Measurements from ENCODE around the gene COA3.

Gene COA3

GRCh38 chr17:42792545-42792944, 6.0 kb downstream of the COA3 start:
- peaks cover 0 to 25% (median 8%) of the 10 kb centered on the region in 5 experiments for H3K27me3 ChIP-seq (replicated peaks in 2 of 5; ENCODE audit: control insufficient read depth in 4 of 5, insufficient read depth in 5 of 5, low read length in 4 of 5)
- peaks cover 0 to 8% (median 4%) of the 10 kb centered on the region in 4 experiments for H3K36me3 ChIP-seq (ENCODE audit: control insufficient read depth in 4 of 4, insufficient read depth in 4 of 4, low read length in 3 of 4)
- no peak for DNase-seq
- peaks cover under 1 to 13% (median 12%) of the 10 kb centered on the region in 4 experiments for H3K4me1 ChIP-seq (ENCODE audit: control extremely low read depth in 1 of 4, control insufficient read depth in 4 of 4, insufficient read depth in 4 of 4, low read length in 3 of 4)
- 68% methylated on average over 3 of the region's 5 CpGs for WGBS (ENCODE audit: insufficient coverage)
- CTCF ChIA-PET, result no interaction called here
- H3K4me3 ChIP-seq (ENCODE audit: control insufficient read depth in 1 of 7, extremely low read depth in 1 of 7, insufficient read depth in 4 of 7, low read depth in 2 of 7, low read length in 6 of 7), result no peak overlapping the region
- no peak overlapping the region for H3K27ac ChIP-seq (ENCODE audit: insufficient read depth in 1 of 2, low read depth in 1 of 2, low read length in 2 of 2, poor library complexity in 1 of 2, severe bottlenecking in 2 of 2)
- H3K9me3 ChIP-seq (ENCODE audit: control extremely low read depth in 1 of 5, control insufficient read depth in 4 of 5, insufficient read depth in 2 of 5, low read depth in 1 of 5, low read length in 4 of 5), result no peaks in the 10 kb centered on the region
- POLR2A ChIA-PET, result no interaction called here

GRCh38 chr17:42791948-42792347, 6.6 kb downstream of the COA3 start:
- Histone ChIP-seq H3K4me1 (ENCODE audit: control extremely low read depth in 1 of 4, control insufficient read depth in 4 of 4, insufficient read depth in 4 of 4, low read length in 3 of 4) (peaks cover 0 to 10% (median 8%) of the 10 kb centered on the region in 4 experiments), H3K27ac (ENCODE audit: insufficient read depth in 1 of 2, low read depth in 1 of 2, low read length in 2 of 2, poor library complexity in 1 of 2, severe bottlenecking in 2 of 2) (no peak overlapping the region), H3K9me3 (ENCODE audit: control extremely low read depth in 1 of 5, control insufficient read depth in 4 of 5, insufficient read depth in 2 of 5, low read depth in 1 of 5, low read length in 4 of 5) (no peaks in the 10 kb centered on the region), H3K36me3 (ENCODE audit: control insufficient read depth in 4 of 4, insufficient read depth in 4 of 4, low read length in 3 of 4) (peaks cover 0 to 7% (median 4%) of the 10 kb centered on the region in 4 experiments), H3K27me3 (replicated peaks in 2 of 5; ENCODE audit: control insufficient read depth in 4 of 5, insufficient read depth in 5 of 5, low read length in 4 of 5) (peaks cover 0 to 31% (median 13%) of the 10 kb centered on the region in 5 experiments), H3K4me3 (ENCODE audit: control insufficient read depth in 1 of 7, extremely low read depth in 1 of 7, insufficient read depth in 4 of 7, low read depth in 2 of 7, low read length in 6 of 7) (no peak overlapping the region)
- DNase-seq, result no peak
- ChIA-PET POLR2A (interaction anchor here (0.6 kb wide), 1 partner anchor 724 kb away, joined by 3 read pairs; no protein-coding TSS in a partner anchor), CTCF (interaction anchor here (0.8 kb wide), 1 partner anchor 11 kb away, joined by 3 read pairs; no protein-coding TSS in a partner anchor)
- no CpG with 5 or more reads among the region's 2 CpGs for WGBS (ENCODE audit: insufficient coverage)

GRCh38 chr17:42787266-42787665, 11.2 kb downstream of the COA3 start:
- POLR2A ChIA-PET, result no interaction called here
- Histone ChIP-seq H3K27me3 (replicated peaks in 2 of 5; ENCODE audit: control insufficient read depth in 4 of 5, insufficient read depth in 5 of 5, low read length in 4 of 5) (peaks cover 6 to 78% (median 38%) of the 10 kb centered on the region in 5 experiments), H3K27ac (ENCODE audit: insufficient read depth in 1 of 2, low read depth in 1 of 2, low read length in 2 of 2, poor library complexity in 1 of 2, severe bottlenecking in 2 of 2) (no peak overlapping the region), H3K36me3 (ENCODE audit: control insufficient read depth in 4 of 4, insufficient read depth in 4 of 4, low read length in 3 of 4) (no peaks in the 10 kb centered on the region), H3K4me1 (ENCODE audit: control extremely low read depth in 1 of 4, control insufficient read depth in 4 of 4, insufficient read depth in 4 of 4, low read length in 3 of 4) (peaks cover 0 to 21% (median 14%) of the 10 kb centered on the region in 4 experiments), H3K9me3 (ENCODE audit: control extremely low read depth in 1 of 5, control insufficient read depth in 4 of 5, insufficient read depth in 2 of 5, low read depth in 1 of 5, low read length in 4 of 5) (no peaks in the 10 kb centered on the region), H3K4me3 (ENCODE audit: control insufficient read depth in 1 of 7, extremely low read depth in 1 of 7, insufficient read depth in 4 of 7, low read depth in 2 of 7, low read length in 6 of 7) (no peak overlapping the region)
- WGBS (ENCODE audit: insufficient coverage), result 97% methylated on average over 11 of the region's 11 CpGs
- no peak for DNase-seq
- CTCF ChIA-PET, result interaction anchor here (1.2 kb wide), 1 partner anchor 11 kb away, joined by 3 read pairs; the partner anchor contains the start of genes CNTD1 and COA3

GRCh38 chr17:42784811-42785592, 13.5 kb downstream of the COA3 start:
- POLR2A ChIA-PET, result interaction anchor here (1.8 kb wide), 1 partner anchor 11 kb away, joined by 6 read pairs; the partner anchor contains the start of gene VPS25

GRCh38 chr17:42784409-42784808, 14.1 kb downstream of the COA3 start:
- CTCF ChIA-PET, result no interaction called here
- Histone ChIP-seq H3K4me1 (ENCODE audit: control extremely low read depth in 1 of 4, control insufficient read depth in 4 of 4, insufficient read depth in 4 of 4, low read length in 3 of 4) (peaks cover 0 to 37% (median 25%) of the 10 kb centered on the region in 4 experiments), H3K27me3 (replicated peaks in 2 of 5; ENCODE audit: control insufficient read depth in 4 of 5, insufficient read depth in 5 of 5, low read length in 4 of 5) (peaks cover 6 to 93% (median 42%) of the 10 kb centered on the region in 5 experiments), H3K4me3 (ENCODE audit: control insufficient read depth in 1 of 7, extremely low read depth in 1 of 7, insufficient read depth in 4 of 7, low read depth in 2 of 7, low read length in 6 of 7) (no peak overlapping the region), H3K36me3 (ENCODE audit: control insufficient read depth in 4 of 4, insufficient read depth in 4 of 4, low read length in 3 of 4) (peaks cover 0 to 4% (median 3%) of the 10 kb centered on the region in 4 experiments), H3K9me3 (ENCODE audit: control extremely low read depth in 1 of 5, control insufficient read depth in 4 of 5, insufficient read depth in 2 of 5, low read depth in 1 of 5, low read length in 4 of 5) (no peaks in the 10 kb centered on the region), H3K27ac (ENCODE audit: insufficient read depth in 1 of 2, low read depth in 1 of 2, low read length in 2 of 2, poor library complexity in 1 of 2, severe bottlenecking in 2 of 2) (no peak overlapping the region)
- WGBS (ENCODE audit: insufficient coverage), result 3% methylated on average over 16 of the region's 25 CpGs
- POLR2A ChIA-PET, result no interaction called here
- peak in 2 of 3 donors; percentile 27 to 49 for DNase-seq

More at GRCh38 chr17:42784811-42785592, 13.5 kb downstream of the COA3 start:
- Histone ChIP-seq H3K4me3 (ENCODE audit: control insufficient read depth in 1 of 7, extremely low read depth in 1 of 7, insufficient read depth in 4 of 7, low read depth in 2 of 7, low read length in 6 of 7) (no peak overlapping the region), H3K27ac (ENCODE audit: insufficient read depth in 1 of 2, low read depth in 1 of 2, low read length in 2 of 2, poor library complexity in 1 of 2, severe bottlenecking in 2 of 2) (no peak overlapping the region), H3K36me3 (ENCODE audit: control insufficient read depth in 4 of 4, insufficient read depth in 4 of 4, low read length in 3 of 4) (no peaks in the 10 kb centered on the region), H3K27me3 (replicated peaks in 2 of 5; ENCODE audit: control insufficient read depth in 4 of 5, insufficient read depth in 5 of 5, low read length in 4 of 5) (peaks cover 6 to 89% (median 43%) of the 10 kb centered on the region in 5 experiments), H3K4me1 (ENCODE audit: control extremely low read depth in 1 of 4, control insufficient read depth in 4 of 4, insufficient read depth in 4 of 4, low read length in 3 of 4) (peaks cover 0 to 36% (median 22%) of the 10 kb centered on the region in 4 experiments), H3K9me3 (ENCODE audit: control extremely low read depth in 1 of 5, control insufficient read depth in 4 of 5, insufficient read depth in 2 of 5, low read depth in 1 of 5, low read length in 4 of 5) (no peaks in the 10 kb centered on the region)
- DNase-seq, result peak in 2 of 3 donors; percentile 28 to 42
- WGBS (ENCODE audit: insufficient coverage), result 9% methylated on average over 46 of the region's 52 CpGs
- CTCF ChIA-PET, result interaction anchor here (1.2 kb wide), 1 partner anchor 21 kb away, joined by 3 read pairs; no protein-coding TSS in a partner anchor

- H3K4me3 ChIP-seq (ENCODE audit: control insufficient read depth in 1 of 7, extremely low read depth in 1 of 7, insufficient read depth in 4 of 7, low read depth in 2 of 7, low read length in 6 of 7), result no peak overlapping the region
- H3K9me3 ChIP-seq (ENCODE audit: control extremely low read depth in 1 of 5, control insufficient read depth in 4 of 5, insufficient read depth in 2 of 5, low read depth in 1 of 5, low read length in 4 of 5), result no peaks in the 10 kb centered on the region
- H3K4me1 ChIP-seq (ENCODE audit: control extremely low read depth in 1 of 4, control insufficient read depth in 4 of 4, insufficient read depth in 4 of 4, low read length in 3 of 4), result peaks cover 0 to 37% (median 25%) of the 10 kb centered on the region in 4 experiments
- H3K36me3 ChIP-seq (ENCODE audit: control insufficient read depth in 4 of 4, insufficient read depth in 4 of 4, low read length in 3 of 4), result peaks cover 2 to 10% (median 9%) of the 10 kb centered on the region in 4 experiments
- ChIA-PET POLR2A (interaction anchor here (0.6 kb wide), 1 partner anchor 1178 kb away, joined by 4 read pairs; no protein-coding TSS in a partner anchor), CTCF (no interaction called here)
- peaks cover 6 to 92% (median 42%) of the 10 kb centered on the region in 5 experiments for H3K27me3 ChIP-seq (replicated peaks in 2 of 5; ENCODE audit: control insufficient read depth in 4 of 5, insufficient read depth in 5 of 5, low read length in 4 of 5)
- DNase-seq, result no peak
- H3K27ac ChIP-seq (ENCODE audit: insufficient read depth in 1 of 2, low read depth in 1 of 2, low read length in 2 of 2, poor library complexity in 1 of 2, severe bottlenecking in 2 of 2), result no peak overlapping the region
- 12% methylated on average over 18 of the region's 22 CpGs for WGBS (ENCODE audit: insufficient coverage)
Measured at GRCh38 chr17:42783791-42784138, 14.7 kb downstream of the COA3 start.

All from common myeloid progenitor, CD34-positive (primary cell).